Endodermal cell (in vitro differentiated cells): ENCODE measurements around the gene GEN1. TPM values are rescaled to one million over a fixed set of nuclear protein-coding genes. Genes with fewer than 3 reads are reported as not detected.

ENCODE experiments used
- DNase-seq: peaks from one replicate; pipeline ENCODE4 v3.0.0-alpha.2; 2017
- H3K27ac ChIP-seq: 2 replicates; pipeline ENCODE4 v1.5.1; 2013; ENCODE audit warnings: mild to moderate bottlenecking, low read depth, low read length, moderate library complexity
- H3K27me3 ChIP-seq: 2 replicates; pipeline ENCODE4 v1.6.1; 2013; ENCODE audit warnings: mild to moderate bottlenecking, low read length, moderate library complexity; ENCODE audit not compliant: insufficient read depth, control insufficient read depth, poor library complexity, severe bottlenecking
- H3K36me3 ChIP-seq: 2 replicates; pipeline ENCODE4 v1.7.0; 2013; ENCODE audit warnings: mild to moderate bottlenecking, low read length, moderate library complexity; ENCODE audit not compliant: control insufficient read depth, insufficient read depth
- H3K4me1 ChIP-seq: one replicate; pipeline ENCODE4 v1.7.0; 2013; ENCODE audit warnings: low read length; ENCODE audit not compliant: control insufficient read depth, insufficient read depth
- H3K4me3 ChIP-seq: 2 replicates; pipeline ENCODE4 v1.5.1; 2013; ENCODE audit warnings: mild to moderate bottlenecking, low read length, moderate library complexity
- H3K9ac ChIP-seq: 2 replicates; pipeline ENCODE4 v1.6.1; 2013; ENCODE audit warnings: mild to moderate bottlenecking, low read length, moderate library complexity; ENCODE audit not compliant: poor library complexity, severe bottlenecking; ENCODE audit errors: extremely low read depth
- H3K9me3 ChIP-seq: 2 replicates; pipeline ENCODE4 v1.6.1; 2013; ENCODE audit warnings: mild to moderate bottlenecking, low read length, moderate library complexity; ENCODE audit not compliant: control insufficient read depth
- H3K27ac Mint-ChIP-seq: 2 replicates; pipeline ENCODE4 v1.8.0; 2020; ENCODE audit warnings: mixed read lengths
- H3K27me3 Mint-ChIP-seq: 2 replicates; pipeline ENCODE4 v1.8.0; 2021; ENCODE audit warnings: mild to moderate bottlenecking, mixed read lengths; ENCODE audit not compliant: insufficient read depth
- H3K36me3 Mint-ChIP-seq: 2 replicates; pipeline ENCODE4 v1.8.0; 2020; ENCODE audit warnings: low read depth, mixed read lengths
- H3K4me1 Mint-ChIP-seq: 2 replicates; pipeline ENCODE4 v1.8.0; 2020; ENCODE audit warnings: mixed read lengths
- H3K4me3 Mint-ChIP-seq: 2 replicates; pipeline ENCODE4 v1.8.0; 2020; ENCODE audit warnings: mild to moderate bottlenecking, moderate library complexity, mixed read lengths
- H3K9me3 Mint-ChIP-seq: 2 replicates; pipeline ENCODE4 v1.8.0; 2020; ENCODE audit warnings: mild to moderate bottlenecking, mixed read lengths
- CTCF ChIP-seq: fragments of 200-600 bp; sonication (generic); conservative IDR thresholded peaks from 2 replicates; pipeline ENCODE4 v1.5.0; 2021; ENCODE audit warnings: antibody characterized with exemption, mild to moderate bottlenecking
- WGBS, 2 experiments: methylation state at CpG; one replicate each; pipeline versions ENCODE4 v1.1.5 to v1.1.7; 2013; ENCODE audit warnings: missing lambda C conversion rate in 2 of 2, mixed read lengths in 1 of 2; ENCODE audit not compliant: insufficient coverage in 1 of 2, insufficient read length in 1 of 2; 5-methylcytosine and 5-hydroxymethylcytosine counted together
- total RNA-seq, 2 donors: library from RNA; stranded (reverse); fragmentation: NEBNext Ultra II Directional in 1 of 2; extraction: Animal tissue kit (Norgen Biotek cat#: 25700) in 1 of 2; gene quantifications; 2 replicates in 1 of 2; 3 replicates in 1 of 2; pipeline ENCODE4 v1.2.1, GENCODE V29; 2021

GEN1 gene
- total RNA-seq, 2 donors from 2014 or later = 24.5 to 34.5 TPM

- 68 to 70% methylated on average over 2 of the region's 2 CpGs for WGBS, 2 experiments
Observed at GRCh38 chr2:17835516-17835915, 81.6 kb downstream of the GEN1 start.

More at GRCh38 chr2:17835516-17835915, 81.6 kb downstream of the GEN1 start:
- peaks cover 5% of the 10 kb centered on the region for H3K4me1 Mint-ChIP-seq
- H3K36me3 Mint-ChIP-seq = no peaks in the 10 kb centered on the region
- Histone ChIP-seq H3K27ac (no peak overlapping the region), H3K4me3 (no peak overlapping the region), H3K27me3 (peaks cover 32% of the 10 kb centered on the region), H3K9me3 (no peaks in the 10 kb centered on the region), H3K4me1 (no peaks in the 10 kb centered on the region), H3K9ac (no peak overlapping the region), H3K36me3 (no peaks in the 10 kb centered on the region)
- DNase-seq = no peak
- no peak overlapping the region for H3K27ac Mint-ChIP-seq
- no peaks in the 10 kb centered on the region for H3K9me3 Mint-ChIP-seq
- no peak overlapping the region for H3K4me3 Mint-ChIP-seq
- H3K27me3 Mint-ChIP-seq = peaks cover 23% of the 10 kb centered on the region
- peak; percentile 38 for TF ChIP-seq CTCF

Other genes starting within 250 kb of the GEN1 start
- gene RAD51AP2, start 235.7 kb upstream of the GEN1 start, total RNA-seq = under 1 TPM in 1 of 2 donors, not detected in 1; 0.18 TPM
- 1 to 10 TPM; 1.4 to 3.3 TPM for gene VSNL1, start 213.4 kb upstream of the GEN1 start, total RNA-seq
- 10 to 100 TPM; 38.3 to 48.3 TPM for gene SMC6, start 328 bp upstream of the GEN1 start, total RNA-seq
- not detected for gene MSGN1, start 62.3 kb downstream of the GEN1 start, total RNA-seq
- gene KCNS3, start 124.5 kb downstream of the GEN1 start, total RNA-seq = 10 to 100 TPM; 10.7 to 11.1 TPM